Activated CD8-positive, alpha-beta memory T cell treated with anti-CD3 and anti-CD28 coated beads, Interleukin-2, amount 10 ng/mL, durations not matched to agents 7 days and 5 days (primary cell): Measurements from ENCODE around the gene PGA4. TPM values are rescaled to one million over a fixed set of nuclear protein-coding genes. Genes with fewer than 3 reads are reported as not detected.
A peak's percentile ranks its signal among the peaks of the same experiment; 100 is the strongest.
"Not testable (repeated sequence)": the region's sequence is repeated elsewhere in the genome, so short reads cannot be mapped to it uniquely, and the experiment has no call there.

Source experiments
- ATAC-seq: fragments of 150-1000 bp; cut with Tn5 transposase; one replicate; pipeline ENCODE4 v1.10.0; 2021; ENCODE audit warnings: moderate library complexity
- CTCF ChIA-PET: fragments of 350-600 bp; sonication (Branson Sonifier 250); formaldehyde crosslinking; loops from one replicate; lab custom pipeline; 2021; ENCODE audit warnings: antibody characterized with exemption; lab: Charles Lee
- DNase-seq: peaks from one replicate; pipeline ENCODE4 v3.0.0-alpha.2; 2020
- H3K27ac Mint-ChIP-seq: one replicate; pipeline ENCODE4 v1.8.0; 2021; ENCODE audit warnings: mild to moderate bottlenecking, mixed read lengths
- H3K27me3 Mint-ChIP-seq: one replicate; pipeline ENCODE4 v1.8.0; 2021; ENCODE audit warnings: mixed read lengths
- H3K36me3 Mint-ChIP-seq: one replicate; pipeline ENCODE4 v1.8.0; 2021; ENCODE audit warnings: mild to moderate bottlenecking, mixed read lengths
- H3K4me1 Mint-ChIP-seq: one replicate; pipeline ENCODE4 v1.8.0; 2021; ENCODE audit warnings: mixed read lengths
- H3K4me3 Mint-ChIP-seq: one replicate; pipeline ENCODE4 v1.8.0; 2021; ENCODE audit warnings: mild to moderate bottlenecking, moderate library complexity, mixed read lengths
- H3K9me3 Mint-ChIP-seq: one replicate; pipeline ENCODE4 v1.8.0; 2022; ENCODE audit warnings: low read depth, mixed read lengths
- total RNA-seq, 2 experiments: library from RNA; stranded (reverse); gene quantifications; one replicate each; pipeline ENCODE4 v1.2.3, GENCODE V29; 2021

The PGA4 gene
- total RNA-seq, 2 experiments from 2014 or later: not detected

- H3K4me3 Mint-ChIP-seq: no peak overlapping the region
- no peaks in the 10 kb centered on the region for H3K36me3 Mint-ChIP-seq
- H3K27me3 Mint-ChIP-seq: peaks cover 30% of the 10 kb centered on the region
- no peak for DNase-seq
- H3K9me3 Mint-ChIP-seq: peaks cover 2% of the 10 kb centered on the region
- ATAC-seq: no peak
- CTCF ChIA-PET: interaction anchor here (0.7 kb wide), 1 partner anchor 456 kb away, joined by 3 read pairs; no protein-coding TSS in a partner anchor
- H3K4me1 Mint-ChIP-seq: no peaks in the 10 kb centered on the region
- no peak overlapping the region for H3K27ac Mint-ChIP-seq
Observed at GRCh38 chr11:61194169-61194671, 27.9 kb upstream of the PGA4 start.

GRCh38 chr11:61194981-61195695 lies 27.0 kb upstream of the PGA4 start:
- Mint-ChIP-seq H3K9me3 (peaks cover 2% of the 10 kb centered on the region), H3K27me3 (peaks cover 30% of the 10 kb centered on the region), H3K4me1 (no peaks in the 10 kb centered on the region), H3K4me3 (no peak overlapping the region), H3K27ac (no peak overlapping the region), H3K36me3 (no peaks in the 10 kb centered on the region)
- no peak for ATAC-seq
- CTCF ChIA-PET: interaction anchor here (0.7 to 1.8 kb wide), 2 partner anchors 8 to 307 kb away, joined by 3 to 7 read pairs; no protein-coding TSS in a partner anchor
- no peak for DNase-seq

- CTCF ChIA-PET: interaction anchor here (0.7 to 1.8 kb wide), 2 partner anchors 8 to 308 kb away, joined by 3 to 7 read pairs; no protein-coding TSS in a partner anchor
- H3K9me3 Mint-ChIP-seq: peaks cover 2% of the 10 kb centered on the region
- no peak overlapping the region for H3K4me3 Mint-ChIP-seq
- H3K27ac Mint-ChIP-seq: no peak overlapping the region
- peaks cover 34% of the 10 kb centered on the region for H3K27me3 Mint-ChIP-seq
- no peaks in the 10 kb centered on the region for H3K4me1 Mint-ChIP-seq
- DNase-seq (no peak), ATAC-seq (no peak)
- no peaks in the 10 kb centered on the region for H3K36me3 Mint-ChIP-seq
Observed at GRCh38 chr11:61195719-61196118, 26.4 kb upstream of the PGA4 start.

GRCh38 chr11:61198361-61198760 lies 23.8 kb upstream of the PGA4 start:
- H3K4me1 Mint-ChIP-seq: peaks cover 4% of the 10 kb centered on the region
- H3K27ac Mint-ChIP-seq: no peak overlapping the region
- H3K27me3 Mint-ChIP-seq: peaks cover 42% of the 10 kb centered on the region
- H3K36me3 Mint-ChIP-seq: no peaks in the 10 kb centered on the region
- no peak overlapping the region for H3K4me3 Mint-ChIP-seq
- CTCF ChIA-PET: no interaction called here
- peaks cover 2% of the 10 kb centered on the region for H3K9me3 Mint-ChIP-seq
- no peak for DNase-seq
- ATAC-seq: no peak

GRCh38 chr11:61198948-61199523 lies 23.1 kb upstream of the PGA4 start:
- Mint-ChIP-seq H3K4me1 (peaks cover 4% of the 10 kb centered on the region), H3K4me3 (no peak overlapping the region), H3K27ac (no peak overlapping the region), H3K9me3 (peaks cover 2% of the 10 kb centered on the region), H3K36me3 (no peaks in the 10 kb centered on the region), H3K27me3 (peaks cover 40% of the 10 kb centered on the region)
- ATAC-seq (no peak), DNase-seq (no peak)
- CTCF ChIA-PET: no interaction called here

- no peak overlapping the region for H3K4me3 Mint-ChIP-seq
- peaks cover 2% of the 10 kb centered on the region for H3K9me3 Mint-ChIP-seq
- peaks cover 31% of the 10 kb centered on the region for H3K27me3 Mint-ChIP-seq
- peaks cover 4% of the 10 kb centered on the region for H3K4me1 Mint-ChIP-seq
- no peaks in the 10 kb centered on the region for H3K36me3 Mint-ChIP-seq
- CTCF ChIA-PET: no interaction called here
- no peak overlapping the region for H3K27ac Mint-ChIP-seq
- DNase-seq (no peak), ATAC-seq (peak; percentile 16)
Observed at GRCh38 chr11:61201476-61201875, 20.7 kb upstream of the PGA4 start.

GRCh38 chr11:61202950-61203746 lies 19.0 kb upstream of the PGA4 start, which contains the start of gene PGA3:
PGA3 (plus strand) TSS chr11:61203515; CDS start chr11:61203565, 50 bp downstream.
- H3K4me1 Mint-ChIP-seq, H3K9me3 Mint-ChIP-seq, H3K4me3 Mint-ChIP-seq, CTCF ChIA-PET, H3K36me3 Mint-ChIP-seq, H3K27ac Mint-ChIP-seq, DNase-seq, ATAC-seq: not testable (repeated sequence)
- H3K27me3 Mint-ChIP-seq: peaks cover 27% of the 10 kb centered on the region

GRCh38 chr11:61203873-61204272 lies 18.3 kb upstream of the PGA4 start:
- ATAC-seq, H3K4me1 Mint-ChIP-seq, H3K27ac Mint-ChIP-seq, DNase-seq, H3K4me3 Mint-ChIP-seq, H3K9me3 Mint-ChIP-seq, H3K36me3 Mint-ChIP-seq, CTCF ChIA-PET: not testable (repeated sequence)
- H3K27me3 Mint-ChIP-seq: peaks cover 27% of the 10 kb centered on the region

- ATAC-seq, DNase-seq, H3K36me3 Mint-ChIP-seq, CTCF ChIA-PET, H3K9me3 Mint-ChIP-seq, H3K4me3 Mint-ChIP-seq, H3K27ac Mint-ChIP-seq, H3K4me1 Mint-ChIP-seq: not testable (repeated sequence)
- peaks cover 27% of the 10 kb centered on the region for H3K27me3 Mint-ChIP-seq
Observed at GRCh38 chr11:61204502-61205059, 17.6 kb upstream of the PGA4 start.

GRCh38 chr11:61207636-61208310 lies 14.4 kb upstream of the PGA4 start:
- H3K4me1 Mint-ChIP-seq, H3K27ac Mint-ChIP-seq, H3K27me3 Mint-ChIP-seq, H3K9me3 Mint-ChIP-seq, ATAC-seq, H3K4me3 Mint-ChIP-seq, CTCF ChIA-PET, DNase-seq, H3K36me3 Mint-ChIP-seq: not testable (repeated sequence)

GRCh38 chr11:61210629-61211028 lies 11.5 kb upstream of the PGA4 start:
- DNase-seq, H3K36me3 Mint-ChIP-seq, ATAC-seq, H3K27ac Mint-ChIP-seq, H3K4me1 Mint-ChIP-seq, H3K27me3 Mint-ChIP-seq, CTCF ChIA-PET, H3K9me3 Mint-ChIP-seq, H3K4me3 Mint-ChIP-seq: not testable (repeated sequence)

GRCh38 chr11:61211327-61211952 lies 10.7 kb upstream of the PGA4 start:
- CTCF ChIA-PET, H3K36me3 Mint-ChIP-seq, ATAC-seq, H3K27me3 Mint-ChIP-seq, DNase-seq, H3K27ac Mint-ChIP-seq, H3K4me1 Mint-ChIP-seq, H3K9me3 Mint-ChIP-seq, H3K4me3 Mint-ChIP-seq: not testable (repeated sequence)
